Measurements from ENCODE around the gene NXNL1. TPM values are rescaled to one million over a fixed set of nuclear protein-coding genes. Genes with fewer than 3 reads are reported as not detected.

The NXNL1 gene
- total RNA-seq, 6 donors from 2014 or later = not detected

DNA sequence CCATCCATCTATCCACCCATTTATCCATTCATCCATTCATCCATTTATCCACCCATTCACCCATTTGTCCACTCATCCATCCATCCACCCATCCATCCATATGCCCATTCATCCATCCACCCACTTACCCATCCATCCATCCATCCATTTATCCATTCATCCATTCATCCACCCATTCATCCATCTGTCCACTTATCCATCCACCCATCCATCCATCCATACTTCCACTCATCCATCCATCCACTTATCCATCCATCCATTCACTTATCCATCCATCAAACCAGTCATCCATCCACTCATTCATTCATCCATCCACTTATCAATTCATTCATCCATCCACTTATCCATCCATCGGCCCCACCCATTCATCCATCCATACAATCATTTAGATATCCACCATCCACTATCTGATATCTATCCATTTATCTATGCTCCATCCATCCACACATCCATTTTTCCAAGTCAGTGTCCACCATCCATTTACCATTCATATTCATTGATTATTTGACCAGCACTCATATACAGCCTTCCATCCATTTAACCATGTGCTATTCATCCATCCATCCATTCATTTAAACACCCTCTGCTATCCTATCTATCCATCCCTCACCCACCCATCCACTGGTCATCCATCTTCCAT is 15.1 kb downstream of the NXNL1 start:
- WGBS, 2 donors = 94 to 95% methylated on average over 1 of the region's 1 CpG
- TF ChIP-seq, protein P1, sequence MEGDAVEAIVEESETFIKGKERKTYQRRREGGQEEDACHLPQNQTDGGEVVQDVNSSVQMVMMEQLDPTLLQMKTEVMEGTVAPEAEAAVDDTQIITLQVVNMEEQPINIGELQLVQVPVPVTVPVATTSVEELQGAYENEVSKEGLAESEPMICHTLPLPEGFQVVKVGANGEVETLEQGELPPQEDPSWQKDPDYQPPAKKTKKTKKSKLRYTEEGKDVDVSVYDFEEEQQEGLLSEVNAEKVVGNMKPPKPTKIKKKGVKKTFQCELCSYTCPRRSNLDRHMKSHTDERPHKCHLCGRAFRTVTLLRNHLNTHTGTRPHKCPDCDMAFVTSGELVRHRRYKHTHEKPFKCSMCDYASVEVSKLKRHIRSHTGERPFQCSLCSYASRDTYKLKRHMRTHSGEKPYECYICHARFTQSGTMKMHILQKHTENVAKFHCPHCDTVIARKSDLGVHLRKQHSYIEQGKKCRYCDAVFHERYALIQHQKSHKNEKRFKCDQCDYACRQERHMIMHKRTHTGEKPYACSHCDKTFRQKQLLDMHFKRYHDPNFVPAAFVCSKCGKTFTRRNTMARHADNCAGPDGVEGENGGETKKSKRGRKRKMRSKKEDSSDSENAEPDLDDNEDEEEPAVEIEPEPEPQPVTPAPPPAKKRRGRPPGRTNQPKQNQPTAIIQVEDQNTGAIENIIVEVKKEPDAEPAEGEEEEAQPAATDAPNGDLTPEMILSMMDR (IDR thresholded peaks at IDR 0.05) = no peak
- no peak for TF ChIP-seq EP300 (IDR thresholded peaks at IDR 0.05)
- no peak for TF ChIP-seq POLR2A (IDR thresholded peaks at IDR 0.05)
- no peak for TF ChIP-seq POLR2AphosphoS5 (IDR thresholded peaks at IDR 0.05)
- peaks cover 6 to 13% (median 8%) of the 10 kb centered on the region in 4 donors for H3K4me1 ChIP-seq
- ATAC-seq (ENCODE audit: low FRiP score in 2 of 2) (no peak), DNase-seq (no peak)
- H3K27ac ChIP-seq = no peak overlapping the region
- H3K27me3 ChIP-seq = peaks cover 0 to 7% (median 3%) of the 10 kb centered on the region in 4 donors
- H3K4me3 ChIP-seq = no peak overlapping the region
- no peaks in the 10 kb centered on the region for H3K36me3 ChIP-seq
- no peaks in the 10 kb centered on the region for H3K9me3 ChIP-seq

DNA sequence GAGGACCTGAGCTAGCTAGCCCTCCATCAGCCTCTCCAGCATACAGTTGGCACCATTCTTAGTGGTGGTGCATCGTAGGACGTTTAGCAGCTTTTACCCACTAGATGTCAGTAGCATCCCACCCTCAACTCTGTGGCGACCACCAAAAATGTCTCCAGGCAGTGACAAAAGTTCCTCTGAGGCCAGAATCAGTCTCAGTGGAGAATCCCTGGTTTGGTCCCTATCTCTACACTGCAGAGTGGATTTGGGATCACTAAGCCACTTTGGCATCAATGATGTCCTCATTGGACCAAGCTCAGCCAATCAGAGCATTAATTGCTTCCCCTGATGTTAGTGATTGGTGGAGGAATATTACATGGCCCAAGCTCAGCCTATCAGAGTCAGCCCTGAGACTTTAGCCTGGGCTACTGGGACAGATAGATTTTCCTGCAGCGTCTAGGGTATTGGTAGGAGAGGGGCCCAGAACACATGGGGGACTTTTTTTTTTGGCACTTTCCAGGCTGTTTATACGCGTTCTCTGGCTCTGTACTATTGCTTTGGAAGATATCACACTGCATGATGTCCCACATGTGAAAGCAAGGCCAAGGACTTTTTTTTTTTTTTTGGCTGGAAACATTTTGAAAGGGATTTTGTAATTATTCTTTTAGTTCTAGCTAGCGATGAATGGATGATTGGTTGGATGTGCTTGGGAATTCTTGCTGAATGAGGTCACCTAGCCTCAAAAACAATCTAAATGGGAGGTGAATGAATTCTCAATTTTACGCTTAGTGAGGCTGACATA is 19.3 kb downstream of the NXNL1 start:
- no peak for TF ChIP-seq POLR2AphosphoS5 (IDR thresholded peaks at IDR 0.05)
- TF ChIP-seq, protein P1 (IDR thresholded peaks at IDR 0.05) = peak in 1 of 6 experiments; percentile 30
- TF ChIP-seq EP300 (IDR thresholded peaks at IDR 0.05) = no peak
- no peak for TF ChIP-seq POLR2A (IDR thresholded peaks at IDR 0.05)
- WGBS, 2 donors = 60 to 66% methylated on average over 8 of the region's 8 CpGs
- Histone ChIP-seq H3K27ac (no peak overlapping the region), H3K4me1 (no peaks in the 10 kb centered on the region), H3K9me3 (no peaks in the 10 kb centered on the region), H3K27me3 (no peaks in the 10 kb centered on the region), H3K4me3 (no peak overlapping the region), H3K36me3 (no peaks in the 10 kb centered on the region)
- ATAC-seq (ENCODE audit: low FRiP score in 2 of 2) = peak in 1 of 2 donors; percentile 61
- DNase-seq = no peak

DNA sequence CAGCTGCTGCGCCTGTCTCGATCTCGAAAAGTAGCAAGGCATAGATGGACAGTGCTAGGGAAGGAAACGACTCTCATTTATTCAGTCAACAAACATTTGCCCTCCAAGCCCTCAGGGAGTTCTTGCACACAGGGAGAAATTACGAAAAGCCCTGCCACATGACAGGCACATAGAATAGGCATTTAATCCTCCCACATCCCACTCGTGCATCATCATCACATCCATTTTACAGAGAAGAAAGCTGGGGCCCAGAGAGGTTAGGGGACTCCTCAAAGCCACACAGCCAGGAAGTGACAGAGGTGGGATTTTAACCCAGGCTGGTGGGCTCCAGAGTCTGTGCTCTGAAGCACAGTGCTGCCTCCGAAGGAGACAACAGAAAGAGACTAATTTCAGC is 23.9 kb downstream of the NXNL1 start:
- H3K27me3 ChIP-seq = no peaks in the 10 kb centered on the region
- H3K36me3 ChIP-seq = no peaks in the 10 kb centered on the region
- no peak for ATAC-seq (ENCODE audit: low FRiP score in 2 of 2)
- H3K27ac ChIP-seq = no peak overlapping the region
- H3K4me3 ChIP-seq = no peak overlapping the region
- DNase-seq = no peak
- H3K9me3 ChIP-seq = no peaks in the 10 kb centered on the region
- TF ChIP-seq POLR2A (IDR thresholded peaks at IDR 0.05) (no peak), POLR2AphosphoS5 (IDR thresholded peaks at IDR 0.05) (no peak), EP300 (IDR thresholded peaks at IDR 0.05) (no peak)
- TF ChIP-seq, protein P1 (IDR thresholded peaks at IDR 0.05) = no peak
- no peaks in the 10 kb centered on the region for H3K4me1 ChIP-seq
- 79 to 80% methylated on average over 7 of the region's 7 CpGs for WGBS, 2 donors

DNA sequence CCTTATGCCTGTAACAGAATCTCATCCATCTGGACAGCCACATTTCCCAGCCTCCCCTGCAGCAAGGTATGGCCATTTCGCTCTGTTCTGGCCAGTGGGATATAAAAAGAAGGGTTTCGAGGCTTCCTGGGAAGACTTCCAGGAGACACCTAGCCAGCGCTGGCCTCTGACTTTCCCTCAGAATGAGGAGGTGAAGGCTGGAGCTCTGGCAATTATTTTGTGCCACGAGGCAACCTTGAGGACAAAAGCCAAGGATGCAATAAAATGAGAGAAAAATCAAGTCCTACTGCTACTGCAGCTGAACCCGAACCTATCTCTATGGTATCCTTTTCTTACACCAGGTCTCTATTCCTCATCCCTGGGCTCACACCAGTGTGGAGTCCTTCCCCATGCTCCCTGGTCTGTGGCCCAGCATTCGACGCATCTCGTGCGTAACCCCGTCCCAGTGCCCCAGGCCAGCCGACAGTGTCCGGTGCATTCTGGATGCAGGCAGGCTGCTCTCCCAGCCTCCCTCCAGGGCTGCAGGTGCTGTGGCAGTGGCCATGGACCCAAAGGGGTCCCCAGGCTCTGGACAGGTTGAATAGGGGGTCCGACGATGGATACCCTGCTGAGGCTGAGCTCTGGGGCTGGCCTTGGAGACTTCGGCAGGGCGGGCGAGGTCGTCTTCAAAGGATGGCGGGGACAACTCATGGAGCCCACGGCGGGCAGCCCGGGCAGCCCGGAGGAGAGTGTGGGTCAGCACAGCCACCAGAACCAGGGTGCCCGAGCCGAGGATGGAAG is 24.4 kb downstream of the NXNL1 start:
- peak in 1 of 2 donors; percentile 78 for DNase-seq
- WGBS, 2 donors = 96 to 99% methylated on average over 14 to 25 of the region's 25 CpGs

More for the DNA sequence above, 24.4 kb downstream of the NXNL1 start:
- Histone ChIP-seq H3K27ac (no peak overlapping the region), H3K36me3 (no peaks in the 10 kb centered on the region), H3K27me3 (no peaks in the 10 kb centered on the region), H3K4me3 (no peak overlapping the region), H3K9me3 (no peaks in the 10 kb centered on the region), H3K4me1 (no peaks in the 10 kb centered on the region)
- no peak for ATAC-seq (ENCODE audit: low FRiP score in 2 of 2)
- TF ChIP-seq, protein P1 (IDR thresholded peaks at IDR 0.05) = no peak
- TF ChIP-seq POLR2AphosphoS5 (IDR thresholded peaks at IDR 0.05) (no peak), EP300 (IDR thresholded peaks at IDR 0.05) (no peak)
